ENCODE results near the gene NFU1.

The NFU1 gene

DNA sequence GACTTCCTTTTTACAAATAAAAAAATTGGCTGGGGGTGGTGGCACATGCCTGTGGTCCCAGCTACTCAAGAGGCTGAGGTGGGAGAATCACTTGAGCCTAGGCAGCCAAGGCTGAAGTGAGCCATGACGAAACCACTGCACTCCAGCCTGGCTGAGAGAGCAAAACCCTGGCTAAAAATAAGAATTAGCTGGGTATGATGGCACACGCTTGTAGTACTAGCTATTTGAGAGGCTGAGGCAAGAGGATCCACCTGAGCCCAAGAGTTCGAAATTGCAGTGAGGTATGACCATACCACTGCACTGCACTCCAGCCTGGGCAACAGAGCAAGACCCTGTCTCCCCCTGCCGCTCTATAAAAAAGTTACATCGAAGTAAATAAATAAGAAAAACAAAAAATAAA, 83.9 kb downstream of the NFU1 start:
- H3K27me3 ChIP-seq (ENCODE audit: insufficient read depth, low read depth, severe bottlenecking) = no peaks in the 10 kb centered on the region
- H3K9me3 ChIP-seq (ENCODE audit: severe bottlenecking) = no peaks in the 10 kb centered on the region
- DNase-seq = no peak
- H3K36me3 ChIP-seq = peaks cover 78% of the 10 kb centered on the region
- H3K27ac ChIP-seq = no peak overlapping the region
- H3K4me3 ChIP-seq (ENCODE audit: low read depth, low read length) = no peak overlapping the region
- TF ChIP-seq CTCF (IDR thresholded peaks at IDR 0.05; ENCODE audit: low read depth, low read length) = no peak

DNA sequence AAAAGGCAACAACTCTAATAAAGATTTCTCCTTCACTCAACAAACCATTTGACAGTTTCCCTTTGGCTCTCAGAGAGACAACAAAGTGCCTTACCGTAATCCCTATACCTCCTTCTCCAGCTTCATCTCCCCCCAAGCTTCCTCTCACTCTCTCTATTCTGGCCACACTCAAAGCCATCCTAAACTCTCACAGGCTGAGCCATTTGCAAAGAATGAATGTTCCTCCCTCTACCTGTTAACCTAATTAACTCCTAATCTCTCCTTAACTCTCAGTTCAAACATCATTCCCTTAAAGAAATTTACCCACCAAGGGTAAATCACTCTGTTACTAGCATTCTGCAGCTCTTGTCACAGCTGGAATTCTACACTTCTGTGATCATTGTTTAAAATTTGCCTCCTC, 88.5 kb downstream of the NFU1 start:
- Histone ChIP-seq H3K27me3 (ENCODE audit: insufficient read depth, low read depth, severe bottlenecking) (no peaks in the 10 kb centered on the region), H3K9me3 (ENCODE audit: severe bottlenecking) (no peaks in the 10 kb centered on the region), H3K36me3 (peaks cover 83% of the 10 kb centered on the region), H3K4me3 (ENCODE audit: low read depth, low read length) (no peak overlapping the region), H3K27ac (no peak overlapping the region)
- TF ChIP-seq CTCF (IDR thresholded peaks at IDR 0.05; ENCODE audit: low read depth, low read length) = no peak
- peak; percentile 42 for DNase-seq

Data from WERI-Rb-1 (cell line).